Aorta (tissue), 5 donors: ENCODE results near the gene ETV6. TPM values are rescaled to one million over a fixed set of nuclear protein-coding genes. Genes with fewer than 3 reads are reported as not detected.

ENCODE experiments used
- ATAC-seq: fragments of 200-7000 bp; cut with Tn5 transposase; one replicate; pipeline ENCODE4 v1.9.1; 2022; ENCODE audit warnings: moderate library complexity; ENCODE audit not compliant: low FRiP score
- DNase-seq, 2 donors: peaks; one replicate each; pipeline ENCODE4 v3.0.0-alpha.2; 2020
- H3K27ac ChIP-seq, 2 donors: one replicate each; pipeline ENCODE4 v1.5.1; 2013; ENCODE audit warnings: low read length in 2 of 2, mild to moderate bottlenecking in 2 of 2, moderate library complexity in 2 of 2, control low read depth in 1 of 2, inconsistent platforms in 1 of 2, low read depth in 1 of 2
- H3K27me3 ChIP-seq, 2 donors: one replicate each; pipeline ENCODE4 v1.6.1; 2013; ENCODE audit warnings: control low read depth in 1 of 2, low read length in 1 of 2, mild to moderate bottlenecking in 1 of 2, moderate library complexity in 1 of 2; ENCODE audit not compliant: insufficient read depth in 2 of 2, control insufficient read depth in 1 of 2
- H3K36me3 ChIP-seq, 2 donors: one replicate each; pipeline ENCODE4 v1.6.1; 2013; ENCODE audit warnings: control low read depth in 1 of 2, low read length in 1 of 2, mild to moderate bottlenecking in 1 of 2; ENCODE audit not compliant: insufficient read depth in 2 of 2, control insufficient read depth in 1 of 2
- H3K4me1 ChIP-seq, 2 donors: one replicate each; pipeline ENCODE4 v1.6.1; 2013; ENCODE audit warnings: low read length in 2 of 2, control low read depth in 1 of 2, mild to moderate bottlenecking in 1 of 2, moderate library complexity in 1 of 2; ENCODE audit not compliant: insufficient read depth in 2 of 2, control insufficient read depth in 1 of 2
- H3K4me3 ChIP-seq, 2 donors: one replicate each; pipeline ENCODE4 v1.5.1; 2013; ENCODE audit warnings: low read length in 2 of 2, control low read depth in 1 of 2, mild to moderate bottlenecking in 1 of 2
- H3K9me3 ChIP-seq: one replicate; pipeline ENCODE4 v1.6.1; 2013; ENCODE audit warnings: mild to moderate bottlenecking, low read length; ENCODE audit not compliant: control insufficient read depth
- WGBS, 2 donors: extraction: QIAGEN DNeasy Blood & Tissue Kit; methylation state at CpG; one replicate each; pipeline ENCODE4 v1.1.7; 2013; 5-methylcytosine and 5-hydroxymethylcytosine counted together
- intact Hi-C, 2 donors: fragments of 100-400 bp; cut with DNase I; formaldehyde crosslinking; loops; one replicate each; pipeline versions ENCODE4 v1.14.2 to v1.15.0; 2022
- long read RNA-seq, 2 donors: library from polyadenylated mRNA; unstranded; transcript quantifications; one replicate each; pipeline ENCODE4 v2.0.0, GENCODE V29; 2020 to 2021
- polyA plus RNA-seq, 2 donors: library from polyadenylated mRNA; stranded (reverse); fragments of 200-250 nt; gene quantifications; one replicate each; pipeline ENCODE4 v1.2.3, GENCODE V29; 2013
- total RNA-seq, 2 donors: library from RNA; stranded (reverse); fragmentation: NEBNext Ultra II Directional; extraction: Animal tissue kit (Norgen Biotek cat#: 25700); gene quantifications; one replicate each; pipeline ENCODE4 v1.2.1, GENCODE V29; 2021
- donor health status: healthy with polysubstance abuse.
- donor health status: Bipolar disorder and iron deficiency.
- donor health status: DM: no; HTN: no; CAD: no.
- donor health status: DM: no; HTN: no; CAD: no.
- donor health status: DM: yes; HTN: yes; CAD: no.

The ETV6 gene
- 100 to 1,000 TPM in 1 of 2 donors, 10 to 100 TPM in 1; 73.7 to 113 TPM for total RNA-seq
- polyA plus RNA-seq, result 10 to 100 TPM in 1 of 2 donors, 1 to 10 TPM in 1; 6.9 to 19.6 TPM
- long read RNA-seq, donor 1, full-length matches to known transcripts, result 13 of 106 reads
- long read RNA-seq, donor 1, partial matches to known transcripts, result 7 of 106 reads
- long read RNA-seq, donor 1, other reads (novel, unspliced or antisense), result 86 of 106 reads
- long read RNA-seq, donor 2, full-length matches to known transcripts, result 9 of 86 reads
- long read RNA-seq, donor 2, partial matches to known transcripts, result 12 of 86 reads
- long read RNA-seq, donor 2, other reads (novel, unspliced or antisense), result 65 of 86 reads

- peaks cover 2 to 3% of the 10 kb centered on the region in 2 donors for H3K4me1 ChIP-seq
- peak within 1 kb of the TSS; percentile 100 for H3K4me3 ChIP-seq
- DNase-seq (peak; percentile 82 to 88), ATAC-seq (peak; percentile 58)
- 0 to 1% methylated on average over 63 to 86 of the region's 86 CpGs for WGBS, 2 donors
- peaks cover 0 to under 1% of the 10 kb centered on the region in 2 donors for H3K36me3 ChIP-seq
- H3K9me3 ChIP-seq, result no peaks in the 10 kb centered on the region
- intact Hi-C loops, result loop anchor here (1.0 to 10.0 kb wide), 7 partner anchors 69 to 383 kb away; no protein-coding TSS in a partner anchor
- H3K27me3 ChIP-seq, result no peaks in the 10 kb centered on the region
- peak within 1 kb of the TSS; percentile 98 to 100 for H3K27ac ChIP-seq
Observed at GRCh38 chr12:11649413-11650285, at the start of gene ETV6. Gene ETV6 (plus strand): TSS chr12:11649674. CDS start chr12:11650128, 454 bp downstream.

GRCh38 chr12:11600199-11600598, 49.3 kb upstream of the ETV6 start:
- Histone ChIP-seq H3K27ac (no peak overlapping the region), H3K36me3 (no peaks in the 10 kb centered on the region), H3K27me3 (no peaks in the 10 kb centered on the region), H3K4me3 (no peak overlapping the region), H3K4me1 (no peaks in the 10 kb centered on the region), H3K9me3 (no peaks in the 10 kb centered on the region)
- ATAC-seq (no peak), DNase-seq (no peak)
- intact Hi-C loops, result no loop called here
- 94 to 97% methylated on average over 3 of the region's 3 CpGs for WGBS, 2 donors

- WGBS, 2 donors, result 93 to 100% methylated on average over 1 of the region's 1 CpG
- ATAC-seq (no peak), DNase-seq (no peak)
- Histone ChIP-seq H3K36me3 (no peaks in the 10 kb centered on the region), H3K27ac (no peak overlapping the region), H3K27me3 (no peaks in the 10 kb centered on the region), H3K4me3 (no peak overlapping the region), H3K9me3 (no peaks in the 10 kb centered on the region), H3K4me1 (no peaks in the 10 kb centered on the region)
- intact Hi-C loops, result no loop called here
Observed at GRCh38 chr12:11601647-11602046, 47.8 kb upstream of the ETV6 start.

GRCh38 chr12:11607313-11608081, 42.0 kb upstream of the ETV6 start:
- Histone ChIP-seq H3K9me3 (no peaks in the 10 kb centered on the region), H3K4me1 (no peaks in the 10 kb centered on the region), H3K36me3 (no peaks in the 10 kb centered on the region), H3K27ac (no peak overlapping the region), H3K27me3 (no peaks in the 10 kb centered on the region), H3K4me3 (no peak overlapping the region)
- intact Hi-C loops, result no loop called here
- 4 to 9% methylated on average over 10 of the region's 10 CpGs for WGBS, 2 donors
- ATAC-seq, result no peak
- no peak for DNase-seq

- Histone ChIP-seq H3K4me1 (no peaks in the 10 kb centered on the region), H3K36me3 (no peaks in the 10 kb centered on the region), H3K27ac (no peak overlapping the region), H3K27me3 (no peaks in the 10 kb centered on the region), H3K9me3 (no peaks in the 10 kb centered on the region), H3K4me3 (no peak overlapping the region)
- intact Hi-C loops, result no loop called here
- 87 to 89% methylated on average over 4 of the region's 4 CpGs for WGBS, 2 donors
- DNase-seq, result no peak
- ATAC-seq, result no peak
Observed at GRCh38 chr12:11609045-11609444, 40.4 kb upstream of the ETV6 start.

- WGBS, 2 donors, result 98% methylated on average over 1 of the region's 1 CpG
- no peaks in the 10 kb centered on the region for H3K4me1 ChIP-seq
- intact Hi-C loops, result no loop called here
Observed at GRCh38 chr12:11615481-11615880, 34.0 kb upstream of the ETV6 start.

GRCh38 chr12:11618046-11618445, 31.4 kb upstream of the ETV6 start:
- H3K27ac ChIP-seq, result no peak overlapping the region
- DNase-seq (no peak), ATAC-seq (no peak)
- H3K4me3 ChIP-seq, result no peak overlapping the region
- no peaks in the 10 kb centered on the region for H3K4me1 ChIP-seq
- H3K27me3 ChIP-seq, result no peaks in the 10 kb centered on the region
- no peaks in the 10 kb centered on the region for H3K9me3 ChIP-seq
- no peaks in the 10 kb centered on the region for H3K36me3 ChIP-seq
- intact Hi-C loops, result no loop called here

More at GRCh38 chr12:11615481-11615880, 34.0 kb upstream of the ETV6 start:
- Histone ChIP-seq H3K9me3 (no peaks in the 10 kb centered on the region), H3K27ac (no peak overlapping the region), H3K4me3 (no peak overlapping the region), H3K27me3 (no peaks in the 10 kb centered on the region), H3K36me3 (no peaks in the 10 kb centered on the region)
- no peak for ATAC-seq
- DNase-seq, result no peak

GRCh38 chr12:11621797-11622423, 27.6 kb upstream of the ETV6 start:
- ATAC-seq, result no peak
- Histone ChIP-seq H3K4me1 (peaks cover 0 to 2% of the 10 kb centered on the region in 2 donors), H3K4me3 (no peak overlapping the region)

More at GRCh38 chr12:11621797-11622423, 27.6 kb upstream of the ETV6 start:
- no peak for DNase-seq
- intact Hi-C loops, result no loop called here
- Histone ChIP-seq H3K27ac (no peak overlapping the region), H3K36me3 (no peaks in the 10 kb centered on the region), H3K9me3 (no peaks in the 10 kb centered on the region), H3K27me3 (no peaks in the 10 kb centered on the region)
- 81 to 83% methylated on average over 5 of the region's 5 CpGs for WGBS, 2 donors
